Parathyroid adenoma (tissue), 2 donors: ENCODE measurements around the gene CEP162.
A peak's percentile ranks its signal among the peaks of the same experiment; 100 is the strongest.

ENCODE experiments used
- H2AFZ ChIP-seq: fragments of 300-600 bp; sonication (generic); one replicate; pipeline ENCODE4 v1.7.0; 2017; ENCODE audit warnings: antibody characterized with exemption, mild to moderate bottlenecking
- H3K27ac ChIP-seq: fragments of 300-600 bp; sonication (generic); one replicate; pipeline ENCODE4 v1.7.0; 2017
- H3K27me3 ChIP-seq: fragments of 300-600 bp; sonication (generic); one replicate; pipeline ENCODE4 v1.7.0; 2017; ENCODE audit warnings: low read length; ENCODE audit not compliant: control insufficient read depth, insufficient read depth
- H3K36me3 ChIP-seq: fragments of 300-600 bp; sonication (generic); one replicate; pipeline ENCODE4 v1.7.0; 2017; ENCODE audit warnings: low read length; ENCODE audit not compliant: control insufficient read depth, insufficient read depth
- H3K4me1 ChIP-seq: fragments of 300-600 bp; sonication (generic); one replicate; pipeline ENCODE4 v1.7.0; 2017; ENCODE audit warnings: control low read depth
- H3K4me2 ChIP-seq: fragments of 300-600 bp; sonication (generic); one replicate; pipeline ENCODE4 v1.7.0; 2017; ENCODE audit warnings: low read length
- H3K4me3 ChIP-seq: fragments of 300-600 bp; sonication (generic); one replicate; pipeline ENCODE4 v1.7.0; 2017; ENCODE audit warnings: low read depth, low read length
- H3K79me2 ChIP-seq: fragments of 300-600 bp; sonication (generic); one replicate; pipeline ENCODE4 v1.7.0; 2017; ENCODE audit warnings: control low read depth
- H3K9ac ChIP-seq: fragments of 300-600 bp; sonication (generic); one replicate; pipeline ENCODE4 v1.7.0; 2017; ENCODE audit warnings: mild to moderate bottlenecking
- H3K9me3 ChIP-seq: fragments of 300-600 bp; sonication (generic); one replicate; pipeline ENCODE4 v1.7.0; 2017; ENCODE audit warnings: low read length; ENCODE audit not compliant: control insufficient read depth
- CTCF ChIP-seq: fragments of 300-600 bp; sonication (generic); IDR thresholded peaks from one replicate; pipeline ENCODE4 v1.7.0; 2017; ENCODE audit warnings: antibody characterized with exemption, mild to moderate bottlenecking
- donor health status: primary hyperparathyroidism.

The CEP162 gene

GRCh38 chr6:84260926-84261325, 33.5 kb upstream of the CEP162 start:
- H3K9ac ChIP-seq: no peak overlapping the region
- no peak overlapping the region for H3K4me2 ChIP-seq
- H3K79me2 ChIP-seq: no peaks in the 10 kb centered on the region
- no peak for TF ChIP-seq CTCF
- no peak overlapping the region for H3K27ac ChIP-seq
- H2AFZ ChIP-seq: no peak overlapping the region
- no peaks in the 10 kb centered on the region for H3K27me3 ChIP-seq
- H3K4me1 ChIP-seq: no peaks in the 10 kb centered on the region
- H3K9me3 ChIP-seq: no peaks in the 10 kb centered on the region
- H3K36me3 ChIP-seq: no peaks in the 10 kb centered on the region
- no peak overlapping the region for H3K4me3 ChIP-seq

DNA sequence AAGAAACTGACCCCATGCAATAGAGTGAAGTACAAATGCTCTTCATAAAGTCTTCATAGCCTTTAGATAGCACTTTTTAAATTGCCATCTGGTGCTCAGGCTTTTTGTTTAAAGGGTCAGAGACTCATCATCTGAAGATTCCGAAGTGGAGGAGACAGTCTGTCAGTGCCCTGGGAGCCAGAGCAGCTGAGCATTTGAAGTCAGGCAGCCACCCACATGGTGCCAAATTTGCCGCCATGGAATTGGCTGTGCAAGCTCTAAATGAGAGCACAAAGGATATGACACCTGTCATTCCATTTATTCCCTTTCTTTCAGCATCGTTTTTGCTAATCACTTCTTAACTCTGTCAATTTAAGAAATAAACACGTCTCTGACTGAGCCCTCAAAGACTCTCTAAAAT, 32.8 kb upstream of the CEP162 start:
- no peak overlapping the region for H3K4me2 ChIP-seq
- no peaks in the 10 kb centered on the region for H3K9me3 ChIP-seq
- no peak overlapping the region for H2AFZ ChIP-seq
- H3K4me1 ChIP-seq: no peaks in the 10 kb centered on the region
- H3K4me3 ChIP-seq: no peak overlapping the region
- TF ChIP-seq CTCF: no peak
- no peak overlapping the region for H3K9ac ChIP-seq
- no peaks in the 10 kb centered on the region for H3K79me2 ChIP-seq
- no peak overlapping the region for H3K27ac ChIP-seq
- no peaks in the 10 kb centered on the region for H3K36me3 ChIP-seq
- H3K27me3 ChIP-seq: no peaks in the 10 kb centered on the region

DNA sequence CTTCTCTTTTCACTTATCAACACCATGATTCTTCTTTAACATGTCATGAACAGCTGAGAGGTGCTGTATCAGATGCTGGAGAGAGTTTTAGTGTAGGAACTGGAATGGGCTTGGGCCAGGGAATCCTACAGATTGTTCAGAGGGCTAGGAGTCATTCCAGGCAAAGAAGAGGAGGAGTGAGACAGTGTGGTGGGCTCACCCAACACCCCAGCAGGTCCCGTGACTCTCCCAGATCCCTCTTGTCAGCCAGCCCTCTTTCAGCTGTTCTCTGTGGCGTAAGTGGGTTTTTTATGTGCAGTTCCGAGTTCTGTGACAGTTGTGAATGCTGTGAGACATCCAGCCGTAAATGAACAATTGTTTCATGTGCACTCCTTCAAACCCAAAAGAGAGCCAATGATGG, 31.4 kb upstream of the CEP162 start:
- Histone ChIP-seq H3K4me2 (no peak overlapping the region), H3K27ac (no peak overlapping the region), H3K4me3 (no peak overlapping the region), H3K9me3 (no peaks in the 10 kb centered on the region), H3K9ac (no peak overlapping the region), H3K27me3 (no peaks in the 10 kb centered on the region), H2AFZ (peak overlapping the region; percentile 1), H3K4me1 (no peaks in the 10 kb centered on the region), H3K36me3 (no peaks in the 10 kb centered on the region), H3K79me2 (no peaks in the 10 kb centered on the region)
- TF ChIP-seq CTCF: no peak

- no peaks in the 10 kb centered on the region for H3K36me3 ChIP-seq
- H2AFZ ChIP-seq: no peak overlapping the region
- H3K79me2 ChIP-seq: no peaks in the 10 kb centered on the region
- H3K4me3 ChIP-seq: no peak overlapping the region
- H3K9me3 ChIP-seq: no peaks in the 10 kb centered on the region
- TF ChIP-seq CTCF: no peak
- H3K4me2 ChIP-seq: no peak overlapping the region
- no peak overlapping the region for H3K27ac ChIP-seq
- H3K4me1 ChIP-seq: no peaks in the 10 kb centered on the region
- no peak overlapping the region for H3K9ac ChIP-seq
- peaks cover 2% of the 10 kb centered on the region for H3K27me3 ChIP-seq
Measured at GRCh38 chr6:84258268-84258667, 30.8 kb upstream of the CEP162 start.

DNA sequence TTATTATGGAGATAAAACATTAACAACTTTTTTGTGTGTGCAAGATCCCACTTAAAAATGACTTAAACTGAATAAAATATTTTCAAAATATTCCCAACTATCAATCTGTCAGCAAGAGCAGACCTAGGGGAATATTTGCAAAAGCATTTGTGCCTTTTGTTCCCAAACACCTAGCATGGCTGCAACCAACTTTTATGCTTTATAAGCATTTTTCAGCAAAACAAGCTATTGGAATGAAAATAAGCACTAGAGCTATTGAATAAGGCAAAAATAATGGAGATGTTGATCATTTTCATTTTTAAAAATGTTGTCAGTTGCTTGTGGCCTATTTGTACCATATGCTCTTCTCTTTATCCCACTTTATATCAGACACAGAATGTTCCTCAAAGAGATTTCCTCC, 28.2 kb upstream of the CEP162 start:
- Histone ChIP-seq H3K9ac (no peak overlapping the region), H3K79me2 (no peaks in the 10 kb centered on the region), H3K36me3 (no peaks in the 10 kb centered on the region), H3K9me3 (no peaks in the 10 kb centered on the region), H3K27me3 (peaks cover 2% of the 10 kb centered on the region), H3K4me1 (no peaks in the 10 kb centered on the region), H3K4me2 (no peak overlapping the region), H2AFZ (no peak overlapping the region), H3K27ac (no peak overlapping the region), H3K4me3 (no peak overlapping the region)
- no peak for TF ChIP-seq CTCF
